Measurements from ENCODE around the gene FBXW8.

DNA sequence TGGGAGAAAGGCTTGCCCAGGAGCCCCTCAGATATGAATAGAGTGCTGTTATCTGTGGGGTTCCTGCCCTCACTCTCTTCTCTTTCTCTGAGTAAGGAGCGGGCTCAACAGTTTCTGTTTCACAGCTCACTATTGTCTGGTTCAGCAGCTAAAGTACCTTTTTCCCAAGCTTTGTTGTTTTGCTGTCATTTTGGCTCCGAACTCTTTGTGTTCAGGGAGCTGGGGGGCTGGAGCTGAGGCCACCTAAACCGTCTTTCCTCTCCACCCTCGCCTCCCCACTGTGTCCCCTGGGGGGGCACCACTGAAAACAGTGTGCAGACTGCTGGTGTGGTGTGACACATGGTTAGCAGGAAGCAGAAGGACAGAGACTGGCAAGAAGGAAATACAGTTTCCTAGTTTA is 51.4 kb downstream of the FBXW8 start:
- TF ChIP-seq CTCF (tag by site-specific recombination; IDR thresholded peaks at IDR 0.05) (no peak), ZNF10 (tag by site-specific recombination; IDR thresholded peaks at IDR 0.05) (no peak), ZNF670 (tag by site-specific recombination; IDR thresholded peaks at IDR 0.05; ENCODE audit: low read depth) (no peak), ZNF121 (tag by site-specific recombination; IDR thresholded peaks at IDR 0.05) (no peak), ZNF530 (tag by site-specific recombination; IDR thresholded peaks at IDR 0.05; ENCODE audit: low read depth) (no peak), ZNF510 (tag by site-specific recombination; IDR thresholded peaks at IDR 0.05; ENCODE audit: insufficient replicate concordance) (no peak), ZNF843 (tag by site-specific recombination; IDR thresholded peaks at IDR 0.05) (no peak), SP2 (tag by site-specific recombination; IDR thresholded peaks at IDR 0.05) (no peak), ZNF76 (tag by site-specific recombination; IDR thresholded peaks at IDR 0.05; ENCODE audit: borderline replicate concordance, low read depth) (no peak), ZNF114 (tag by site-specific recombination; IDR thresholded peaks at IDR 0.05) (no peak), ZNF23 (tag by site-specific recombination; IDR thresholded peaks at IDR 0.05; ENCODE audit: borderline replicate concordance) (no peak), ZNF558 (tag by site-specific recombination; IDR thresholded peaks at IDR 0.05) (no peak), ZNF626 (tag by site-specific recombination; IDR thresholded peaks at IDR 0.05) (no peak), MZF1 (tag by site-specific recombination; IDR thresholded peaks at IDR 0.05; ENCODE audit: borderline replicate concordance) (no peak)
